HG02885 (cell line): ENCODE data around the gene ENPP3.

Experiments used
- ATAC-seq: cut with Tn5 transposase; IDR thresholded peaks from one replicate; pipeline ENCODE4 v1.9.1; 2021; ENCODE audit warnings: mild to moderate bottlenecking; ENCODE audit not compliant: unreplicated experiment, poor library complexity

Gene ENPP3

DNA sequence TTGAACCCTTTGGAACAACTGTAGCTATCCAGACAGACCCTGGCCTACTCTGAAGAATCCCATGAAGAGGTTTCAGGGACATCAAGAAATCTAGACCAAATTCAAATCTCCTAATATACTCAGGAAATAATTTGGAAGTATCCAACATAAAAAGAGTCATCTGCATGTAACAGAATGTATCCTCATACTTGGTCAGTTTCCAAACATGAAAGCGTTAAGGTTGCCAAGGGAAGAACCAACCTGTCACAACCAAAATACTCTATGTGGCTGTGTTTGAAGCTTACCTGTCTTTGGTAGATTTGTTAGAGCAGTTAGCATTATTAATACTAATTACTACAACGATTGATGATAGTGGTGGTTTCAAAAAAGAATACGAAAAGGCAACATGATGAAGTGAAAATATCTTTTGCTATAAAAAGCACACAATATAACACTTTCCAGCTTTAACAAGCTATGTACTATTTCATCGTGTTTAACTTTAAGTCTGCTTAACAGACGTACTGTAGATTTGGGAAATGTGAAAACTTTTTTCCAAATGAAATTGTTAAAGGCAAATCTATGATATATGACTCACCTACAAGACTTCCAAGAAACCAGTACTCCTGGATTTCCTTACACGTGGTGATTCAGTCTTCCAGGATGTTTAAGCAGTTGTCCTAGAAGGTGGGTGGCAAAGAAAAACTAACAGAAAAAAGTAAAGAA is 124.1 kb downstream of the ENPP3 start:
- ATAC-seq, result no peak

- no peak for ATAC-seq
Observed at GRCh38 chr6:131761762-131762067, 124.6 kb downstream of the ENPP3 start.

GRCh38 chr6:131762984-131763383 is 125.9 kb downstream of the ENPP3 start:
- no peak for ATAC-seq

DNA sequence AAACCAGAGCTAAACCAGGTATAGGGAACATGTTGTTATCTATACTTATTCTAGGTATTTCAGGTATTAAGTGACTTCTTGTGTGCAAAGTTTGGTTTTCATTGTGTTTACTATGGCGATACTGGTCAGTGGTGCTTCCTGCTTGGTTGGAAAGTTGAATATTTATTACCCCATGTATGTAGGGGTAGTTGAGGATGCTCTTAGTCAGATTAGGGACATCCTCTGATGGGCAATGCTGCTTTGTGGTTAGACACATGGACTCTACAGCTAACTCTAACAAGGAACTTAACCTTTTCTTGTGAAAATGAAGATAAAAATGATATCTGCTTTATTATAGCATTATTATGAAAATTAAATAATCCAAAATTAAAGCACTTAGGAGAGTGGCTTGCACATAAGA is 126.6 kb downstream of the ENPP3 start:
- no peak for ATAC-seq

GRCh38 chr6:131764350-131764749 is 127.2 kb downstream of the ENPP3 start:
- no peak for ATAC-seq

GRCh38 chr6:131765081-131765803 is 128.1 kb downstream of the ENPP3 start:
- no peak for ATAC-seq

GRCh38 chr6:131765804-131766135 is 128.7 kb downstream of the ENPP3 start:
- ATAC-seq, result no peak

GRCh38 chr6:131766631-131767030 is 129.5 kb downstream of the ENPP3 start:
- no peak for ATAC-seq

- ATAC-seq, result no peak
Observed at GRCh38 chr6:131768964-131769363, 131.9 kb downstream of the ENPP3 start.

- no peak for ATAC-seq
Observed at GRCh38 chr6:131769385-131770141, 132.5 kb downstream of the ENPP3 start.

- no peak for ATAC-seq
Observed at GRCh38 chr6:131770776-131771175, 133.7 kb downstream of the ENPP3 start.

GRCh38 chr6:131773284-131773950 is 136.3 kb downstream of the ENPP3 start:
- ATAC-seq, result no peak

DNA sequence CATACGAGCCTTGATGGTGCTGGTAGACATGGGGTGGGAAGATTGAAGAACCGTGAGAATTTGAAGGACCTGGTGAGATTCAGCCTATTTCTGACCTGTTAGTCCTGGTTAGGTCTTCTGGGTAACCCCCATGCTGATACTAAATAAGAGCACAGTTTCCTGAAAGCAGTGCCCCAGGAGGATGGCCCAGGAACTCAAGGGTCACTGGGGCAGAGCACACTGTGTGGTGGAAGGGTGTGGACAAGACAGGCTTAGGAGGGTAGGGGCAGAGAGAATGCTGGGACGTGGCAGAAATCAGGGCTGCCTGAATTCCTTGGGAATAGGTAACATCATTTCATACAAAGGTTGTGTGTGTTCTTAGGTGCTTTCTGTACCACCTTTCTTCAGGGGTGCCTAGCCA is 138.8 kb downstream of the ENPP3 start:
- no peak for ATAC-seq

DNA sequence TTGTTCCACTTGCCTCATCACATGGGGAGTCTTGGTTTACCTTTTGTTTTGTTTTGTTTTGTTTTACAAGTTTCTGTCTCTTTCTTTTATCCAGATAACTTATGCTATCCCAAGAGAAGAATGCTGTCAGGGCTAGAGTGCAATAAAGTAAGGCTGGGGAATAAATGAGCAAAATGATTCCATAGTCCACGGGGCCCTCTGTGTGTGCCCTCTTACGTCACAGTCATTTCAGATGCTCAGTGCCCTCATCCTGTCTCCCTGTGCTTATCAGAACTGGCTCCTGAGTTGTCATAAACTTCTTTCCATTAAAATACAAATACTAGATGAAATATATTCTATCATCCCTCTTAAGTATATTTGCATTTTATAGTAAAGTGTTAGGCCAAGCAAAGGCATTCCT is 139.9 kb downstream of the ENPP3 start:
- ATAC-seq, result no peak

DNA sequence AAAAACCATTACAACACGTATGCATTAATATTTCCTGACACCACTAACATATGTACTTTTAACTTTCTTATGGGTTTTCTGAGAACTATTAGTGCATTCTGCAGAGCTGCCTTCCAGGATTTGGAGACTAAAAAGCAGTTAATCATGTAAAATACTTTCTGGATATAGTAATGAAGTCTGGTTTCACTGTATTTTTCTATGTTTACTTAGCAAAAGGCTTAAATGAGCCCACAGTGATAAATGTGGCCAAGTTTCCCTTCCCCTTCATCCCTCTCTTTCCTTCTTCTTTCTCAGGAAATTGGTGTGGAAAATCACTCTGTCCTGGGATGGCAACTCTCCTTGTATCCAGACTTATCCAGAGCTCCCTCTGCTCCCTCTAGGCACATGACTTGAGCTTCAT is 141.1 kb downstream of the ENPP3 start:
- no peak for ATAC-seq

GRCh38 chr6:131779304-131779703 is 142.2 kb downstream of the ENPP3 start:
- ATAC-seq, result no peak

DNA sequence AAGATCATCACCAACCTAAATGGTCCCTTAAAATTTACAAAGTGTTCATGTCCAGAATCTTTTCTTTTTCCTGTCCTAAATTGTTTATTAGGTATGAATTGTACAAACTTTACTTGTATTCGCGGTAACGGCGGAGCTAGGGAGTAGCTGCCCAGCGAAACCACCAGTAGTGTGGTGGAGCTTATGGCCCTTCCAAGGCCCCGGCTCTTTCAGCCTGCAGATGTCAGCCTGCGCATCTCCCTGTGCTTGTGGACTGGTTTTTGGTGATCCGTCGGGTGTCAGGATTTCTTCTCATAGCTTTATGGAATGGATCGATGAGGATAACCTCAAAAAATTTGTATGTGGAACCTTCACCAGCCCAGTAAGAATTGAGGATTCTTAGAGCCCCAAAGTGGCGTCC is 143.5 kb downstream of the ENPP3 start:
- no peak for ATAC-seq

DNA sequence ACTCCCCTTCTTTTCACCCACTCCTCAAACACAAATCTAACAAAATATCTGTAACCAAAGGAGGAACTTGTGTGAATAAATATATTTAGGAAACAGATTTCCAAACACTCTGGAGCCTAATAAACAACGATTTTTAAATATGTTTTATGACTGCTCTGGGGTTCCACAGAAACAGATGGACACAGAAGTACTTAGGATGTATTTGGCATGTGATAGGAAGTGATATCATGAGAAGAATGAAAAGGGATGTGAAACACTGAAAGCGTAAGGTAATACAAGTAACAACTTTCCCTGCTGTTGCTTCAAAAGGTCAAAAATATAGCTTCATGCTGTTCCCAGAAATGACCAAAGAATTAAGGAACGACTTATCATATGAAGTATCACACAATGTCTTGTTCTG is 144.6 kb downstream of the ENPP3 start:
- ATAC-seq, result no peak

DNA sequence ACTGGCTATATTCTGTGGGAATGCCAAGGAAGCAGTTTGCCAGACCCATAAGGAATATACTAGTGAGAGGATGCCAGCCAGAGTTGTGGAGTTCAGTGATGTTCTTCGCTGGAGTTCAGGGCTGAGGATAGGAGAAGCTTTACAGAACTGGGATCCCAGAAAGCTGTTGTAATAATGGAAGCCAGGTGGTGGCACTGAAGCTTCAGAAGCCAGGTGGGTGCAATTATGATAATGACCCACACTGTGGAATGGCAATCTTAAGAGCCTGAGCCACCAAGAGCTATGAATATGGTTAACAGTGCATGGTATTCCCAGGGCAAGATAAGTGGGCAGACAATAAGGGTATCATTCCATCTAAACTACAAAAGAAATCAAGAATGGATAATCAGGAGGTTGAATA is 145.7 kb downstream of the ENPP3 start:
- ATAC-seq, result no peak

- no peak for ATAC-seq
Observed at GRCh38 chr6:131784561-131784960, 147.5 kb downstream of the ENPP3 start.

DNA sequence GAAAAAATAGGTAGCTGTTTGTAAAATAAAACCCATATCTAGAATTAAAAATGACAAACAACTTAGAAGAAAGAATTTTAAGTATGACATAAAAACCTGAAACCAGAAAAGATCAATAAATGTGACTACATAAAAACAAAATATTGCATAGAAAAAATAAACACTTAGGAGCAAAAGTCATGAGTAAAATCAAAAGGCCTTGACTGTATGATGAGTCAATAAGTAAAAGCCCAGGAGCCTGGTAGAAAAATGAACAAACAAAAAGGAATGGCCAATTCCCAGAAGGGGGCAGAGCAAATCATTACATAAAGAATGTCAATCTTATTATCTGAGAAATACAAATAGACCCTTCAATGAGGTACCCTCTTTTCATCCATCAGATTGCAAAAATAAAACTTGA is 150.0 kb downstream of the ENPP3 start:
- no peak for ATAC-seq
